Pulmonary artery endothelial cell (primary cell): ENCODE results near the gene PDF. TPM values are rescaled to one million over a fixed set of nuclear protein-coding genes. Genes with fewer than 3 reads are reported as not detected.

ENCODE experiments used
- DNase-seq: peaks from one replicate; pipeline ENCODE4 v3.0.0-alpha.2; 2011; ENCODE audit warnings: low read depth, low spot score
- total RNA-seq: library from RNA; depleted of rRNA; stranded (reverse); fragments of >200 nt; gene quantifications from 2 replicates; pipeline ENCODE4 v1.2.3, GENCODE V29; 2014

The PDF gene
- total RNA-seq, 1 donor from 2014 or later, result 16.0 TPM

DNA sequence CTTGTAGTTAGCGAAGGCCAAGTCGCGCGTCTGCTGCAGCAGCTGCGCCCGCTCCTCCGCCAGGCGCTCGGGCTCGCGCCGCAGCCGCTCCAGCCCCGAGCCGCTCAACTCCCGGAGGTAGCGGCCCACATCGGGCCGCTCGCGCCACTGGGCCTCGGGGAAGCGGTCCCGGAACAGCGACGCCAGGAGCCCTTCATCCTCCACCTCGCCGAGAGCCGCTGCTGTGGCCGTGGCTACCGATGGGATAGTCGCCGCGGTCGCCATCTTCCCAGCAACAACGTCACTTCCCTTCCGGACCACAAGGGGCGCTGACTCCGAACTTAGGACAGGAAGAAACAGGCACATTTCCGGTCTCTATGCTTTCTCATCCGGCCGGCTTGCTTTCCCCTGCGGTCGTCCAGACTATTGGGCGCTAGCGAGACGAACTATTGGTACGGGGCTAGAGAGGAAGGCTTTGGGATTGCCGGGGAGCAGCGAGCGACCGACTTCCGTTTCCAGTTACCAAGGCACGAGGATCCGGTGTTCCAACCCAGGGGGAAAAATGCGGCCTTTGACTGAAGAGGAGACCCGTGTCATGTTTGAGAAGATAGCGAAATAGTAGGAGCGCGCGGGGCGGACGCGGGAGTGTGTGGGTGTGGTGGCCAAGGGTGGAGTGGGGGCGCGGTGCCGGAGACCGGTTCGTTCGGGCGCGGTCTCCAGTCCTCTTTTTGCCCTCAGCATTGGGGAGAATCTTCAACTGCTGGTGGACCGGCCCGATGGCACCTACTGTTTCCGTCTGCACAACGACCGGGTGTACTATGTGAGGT lies 9.1 kb upstream of the PDF start, which contains the start of the genes COG8 and NIP7:
Gene COG8, minus strand, starts transcription at position 276 of the 806 bp plus-strand sequence. Its CDS starts 12 bp downstream, at position 264.
Gene NIP7, plus strand, starts transcription at position 484 of the 806 bp plus-strand sequence. Its CDS starts 58 bp downstream, at position 542.
- DNase-seq, result peak; percentile 96

DNA sequence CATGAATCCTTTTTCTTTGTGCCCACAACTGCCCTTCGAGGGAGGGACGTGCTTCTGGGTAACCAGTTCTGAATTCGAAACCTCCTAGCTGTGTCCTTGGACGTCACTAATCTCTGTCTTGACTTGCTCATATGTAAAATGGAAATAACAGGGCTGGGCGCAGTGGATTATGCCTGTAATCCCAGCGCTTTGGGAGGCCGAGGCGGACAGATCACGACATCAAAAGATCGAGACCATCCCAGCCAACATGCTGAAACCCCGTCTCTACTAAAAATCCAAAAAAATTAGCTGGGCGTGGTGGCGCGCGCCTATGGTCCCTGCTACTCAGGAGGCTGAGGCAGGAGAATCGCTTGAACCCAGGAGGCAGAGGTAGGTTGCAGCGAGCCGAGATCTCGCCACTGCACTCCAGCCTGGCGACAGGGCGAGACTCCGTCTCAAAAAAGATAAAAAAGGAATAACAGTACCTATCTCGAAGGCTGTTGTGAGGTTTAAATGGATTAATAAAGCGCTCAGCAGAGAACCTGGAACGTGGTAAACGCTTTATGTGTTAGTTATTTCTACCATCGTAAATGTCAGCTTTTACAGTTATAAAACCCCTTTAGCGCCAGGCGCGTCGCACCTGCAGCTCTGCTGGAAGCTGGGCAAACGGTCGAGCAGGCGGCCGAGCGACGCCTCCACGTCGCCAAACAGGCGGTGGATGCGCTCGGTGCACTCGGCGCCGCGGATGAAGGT lies 8.3 kb upstream of the PDF start:
- no peak for DNase-seq

DNA sequence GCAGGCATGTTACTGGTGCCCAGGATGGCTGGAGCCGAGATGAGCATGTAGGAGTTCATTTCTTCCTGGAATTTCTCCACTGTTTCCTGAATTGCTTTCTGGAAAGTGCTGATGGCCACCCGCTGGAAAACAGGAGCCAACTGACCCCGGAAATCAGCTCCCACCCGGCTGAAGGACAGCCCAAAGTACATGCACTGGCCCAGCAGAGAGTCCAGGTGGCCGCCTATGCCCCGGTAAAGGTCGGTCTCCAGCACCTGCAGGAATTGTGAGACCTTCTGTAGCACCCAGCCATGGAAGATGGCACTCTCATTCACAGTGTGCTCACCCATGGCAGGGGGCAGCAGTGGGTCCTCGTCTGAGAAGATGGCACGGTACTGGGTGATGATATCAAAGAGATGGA lies 4.3 kb upstream of the PDF start:
- DNase-seq, result no peak

DNA sequence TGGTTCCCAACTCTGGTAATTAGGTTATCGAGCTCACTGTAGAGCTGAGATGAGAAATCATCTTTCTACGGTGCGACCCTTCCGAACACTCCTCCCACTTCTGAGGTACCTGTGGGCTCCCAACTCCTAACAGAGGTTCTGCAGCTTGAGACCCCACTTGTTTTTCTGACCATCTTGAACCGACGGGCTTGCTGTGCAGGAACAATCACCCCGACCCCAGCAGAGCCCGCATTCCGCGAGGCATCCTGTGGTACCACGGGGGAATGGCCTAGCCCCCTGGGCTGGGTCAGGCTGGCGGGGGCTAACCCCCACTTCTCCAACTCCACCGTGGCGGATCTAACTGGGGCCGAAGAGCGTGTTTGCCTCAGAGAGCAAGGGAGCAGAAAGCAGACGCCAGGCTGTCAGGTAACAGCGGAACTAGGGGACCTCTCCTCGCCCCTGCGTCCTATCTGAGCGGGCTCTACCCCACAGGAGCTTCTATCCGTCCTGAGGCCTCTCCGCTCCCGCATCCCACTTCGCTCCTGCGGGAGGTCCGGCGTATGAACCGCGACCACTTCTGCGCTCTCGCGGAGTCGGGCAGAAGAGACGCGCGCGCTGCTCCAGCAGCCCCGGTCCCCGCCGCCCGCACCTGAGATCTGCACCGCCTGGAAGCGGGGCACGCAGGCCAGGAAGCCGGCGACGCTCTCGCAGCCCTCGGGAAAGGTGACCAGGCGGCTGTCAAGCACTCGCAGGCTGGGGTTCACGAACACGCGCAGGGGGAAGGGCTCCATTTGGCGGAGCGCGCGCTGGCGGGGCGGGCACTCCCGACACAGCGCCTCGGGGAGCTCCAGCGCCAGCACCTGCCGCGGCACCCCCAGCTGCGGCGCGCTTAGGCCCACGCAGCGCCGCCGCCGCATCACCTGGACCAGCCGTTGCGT lies 761 bp downstream of the PDF start:
- DNase-seq, result no peak

DNA sequence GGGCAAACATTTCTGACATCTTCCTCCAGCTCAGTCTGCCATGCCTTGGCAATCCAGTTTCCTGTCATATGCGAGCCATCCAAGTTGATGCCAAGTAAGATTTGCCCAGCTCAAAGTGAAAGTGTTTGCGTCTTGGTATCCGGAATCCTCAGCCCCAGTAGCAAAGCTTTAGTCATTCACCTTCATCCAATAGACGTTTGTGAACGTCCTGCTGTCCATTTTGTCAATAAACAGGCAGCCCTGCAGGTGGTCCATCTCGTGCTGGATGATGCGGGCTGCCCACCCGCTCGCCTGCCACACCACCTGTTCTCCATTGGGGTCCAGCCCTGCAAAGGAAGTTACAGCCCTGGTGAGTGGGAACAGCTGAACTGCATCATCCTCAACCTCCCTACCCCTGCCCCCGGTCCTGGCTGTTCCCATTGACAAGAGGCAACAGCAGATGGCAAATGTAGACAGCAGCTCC lies 1.5 kb downstream of the PDF start:
- DNase-seq, result peak; percentile 26

DNA sequence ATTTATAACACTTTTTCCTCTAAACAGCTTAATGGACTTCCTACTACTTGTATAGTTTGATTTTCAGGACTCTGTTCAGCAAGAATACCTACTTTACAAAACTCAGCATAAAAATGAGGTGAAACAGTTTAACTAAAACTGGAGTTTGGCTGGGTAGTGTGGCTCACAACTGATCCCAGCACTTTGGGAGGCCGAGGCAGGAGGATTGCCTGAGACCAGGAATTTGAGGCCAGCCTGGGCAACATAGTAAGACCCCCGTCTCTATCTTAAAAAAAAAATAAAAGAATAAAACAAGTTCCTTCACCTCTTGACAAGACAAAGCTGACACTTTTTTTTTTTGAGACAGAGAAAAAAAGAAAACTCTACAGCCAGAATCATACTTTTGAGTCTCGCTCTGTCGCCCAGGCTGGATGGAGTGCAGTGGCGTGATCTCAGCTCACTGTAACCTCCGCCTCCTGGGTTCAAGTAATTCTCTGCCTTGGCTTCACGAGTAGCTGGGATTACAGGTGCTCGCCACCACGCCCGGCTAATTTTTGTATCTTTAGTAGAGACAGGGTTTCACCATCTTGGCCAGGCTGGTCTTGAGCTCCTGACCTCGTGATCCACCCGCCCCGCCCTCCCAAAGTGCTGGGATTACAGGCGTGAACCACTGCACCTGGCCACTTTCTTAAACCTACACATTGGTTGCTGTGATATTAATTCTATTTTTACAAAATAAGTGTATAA lies 2.6 kb downstream of the PDF start:
- no peak for DNase-seq

DNA sequence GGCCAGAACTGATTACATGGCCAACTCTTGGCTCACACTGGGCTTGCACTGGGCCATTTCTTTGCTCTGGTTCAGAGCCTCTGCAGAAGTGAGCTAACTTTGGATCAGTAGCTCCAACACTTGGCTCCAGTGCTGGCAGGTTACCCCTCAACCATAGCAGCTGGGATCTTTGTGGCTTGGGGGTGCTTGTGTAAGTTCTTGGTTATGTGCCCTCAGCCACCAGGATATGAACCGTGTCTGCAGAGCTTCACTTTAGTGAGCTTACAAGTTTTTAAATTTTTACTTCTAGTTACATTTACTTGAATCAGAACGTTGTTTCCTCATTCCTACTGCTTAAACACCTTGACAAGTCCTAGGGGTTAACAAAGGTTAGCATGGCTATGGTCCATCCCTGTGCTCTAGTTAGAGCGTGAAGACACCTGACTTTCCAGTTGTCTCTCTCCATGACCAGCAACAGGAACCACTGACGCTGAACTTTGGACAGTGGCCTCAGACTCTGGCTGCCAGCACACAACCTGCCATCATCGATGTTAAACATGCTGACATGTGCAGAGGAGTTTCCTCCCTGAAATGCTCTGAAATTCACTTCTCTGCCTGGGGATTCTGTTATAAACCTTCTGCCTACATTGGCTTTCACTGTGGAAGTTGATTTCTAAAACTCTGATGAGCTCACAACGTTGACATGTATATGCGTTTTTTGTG lies 4.1 kb downstream of the PDF start:
- DNase-seq, result no peak

DNA sequence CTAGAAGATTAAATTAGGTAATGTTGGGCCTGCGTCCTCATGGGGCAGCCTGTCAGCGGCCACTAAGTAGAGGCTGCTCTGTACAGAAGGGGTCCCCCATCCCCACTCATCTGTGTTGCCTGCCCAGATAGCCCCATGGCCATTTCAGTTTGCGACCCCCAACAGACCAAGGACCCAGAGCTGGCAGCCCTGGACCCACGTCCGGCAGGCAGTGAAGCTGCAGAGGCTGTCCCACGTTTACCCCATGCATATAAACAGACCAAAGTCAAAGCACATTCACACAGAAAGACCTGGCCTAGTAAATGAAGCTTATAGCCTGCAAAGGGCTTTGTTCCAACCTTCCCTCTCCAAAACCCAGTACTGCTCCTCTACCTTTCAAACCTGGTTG lies 4.6 kb downstream of the PDF start:
- DNase-seq, result no peak

DNA sequence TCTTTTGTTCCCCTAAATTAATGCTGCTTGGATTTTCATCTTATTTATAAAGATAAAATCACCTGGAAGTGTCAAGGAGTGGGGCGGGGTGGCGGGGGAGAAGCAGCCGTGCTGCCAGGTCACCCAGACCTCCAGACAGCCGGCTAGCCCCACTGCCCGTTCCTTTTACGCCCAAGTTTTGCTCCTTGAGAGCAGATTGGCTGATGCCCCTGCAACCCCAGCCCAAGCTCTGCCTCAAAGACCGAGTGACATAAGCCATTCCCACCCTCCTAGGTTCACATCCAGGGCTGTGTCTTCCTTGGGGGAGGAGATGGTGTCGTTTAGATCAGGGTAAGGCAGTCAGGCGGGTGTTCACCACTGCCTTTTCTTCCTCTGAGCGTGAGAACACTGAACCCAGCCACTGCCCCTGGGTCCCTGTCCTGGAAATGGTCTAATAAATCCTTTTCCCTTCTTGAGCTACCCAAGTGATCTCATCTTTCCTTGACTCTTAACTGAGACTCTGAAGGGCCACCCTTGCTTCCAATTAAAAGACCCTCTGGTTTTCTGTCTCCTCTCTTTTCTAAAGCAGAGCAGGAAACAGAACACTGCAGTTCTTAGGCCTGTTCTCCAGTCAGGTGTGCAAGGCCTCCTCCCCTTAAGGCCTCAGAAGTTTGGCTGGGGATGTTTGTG lies 5.7 kb downstream of the PDF start:
- no peak for DNase-seq

DNA sequence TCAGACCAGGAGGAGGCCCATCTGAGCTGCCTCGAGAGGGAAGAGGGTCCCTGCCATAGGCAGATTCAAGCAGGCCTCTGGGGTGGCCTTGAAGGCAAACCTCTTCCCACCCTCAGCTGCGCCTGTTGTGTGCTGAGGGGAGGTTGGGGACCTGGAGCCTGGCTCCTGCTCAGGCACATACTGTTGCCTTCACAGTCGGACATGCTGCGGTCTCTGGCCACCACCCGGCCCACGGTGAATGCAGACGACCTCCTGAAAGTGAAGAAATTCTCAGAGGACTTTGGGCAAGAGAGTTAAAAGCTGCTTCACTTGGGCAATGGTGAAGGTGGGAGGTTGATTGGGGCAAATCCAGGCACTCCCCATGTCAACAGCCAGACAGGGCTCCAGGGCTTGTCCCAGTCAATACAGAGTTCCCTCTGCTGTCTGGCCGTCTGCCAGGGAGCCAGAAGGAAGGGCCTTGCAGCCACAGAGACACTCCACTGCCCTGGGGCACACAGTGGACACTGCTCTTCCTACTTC lies 6.3 kb downstream of the PDF start:
- DNase-seq, result no peak

DNA sequence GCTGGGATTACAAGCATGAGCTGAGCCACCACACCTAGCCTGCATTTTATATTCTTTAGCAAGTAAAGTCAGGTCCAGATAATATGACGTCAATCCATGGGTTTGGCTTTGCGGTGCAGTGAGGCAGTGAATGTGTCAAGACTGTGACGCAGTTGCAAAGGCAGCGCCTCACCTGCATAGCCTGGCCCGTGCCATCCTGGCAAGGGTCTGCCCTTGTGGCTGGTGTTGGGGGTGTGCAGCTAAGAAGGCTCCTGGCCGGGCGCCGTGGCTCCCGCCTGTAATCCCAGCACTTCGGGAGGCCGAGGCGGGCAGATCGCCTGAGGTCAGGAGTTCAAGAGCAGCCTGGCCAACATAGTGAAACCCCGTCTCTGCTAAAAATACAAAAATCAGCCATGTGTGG lies 7.0 kb downstream of the PDF start:
- DNase-seq, result no peak

DNA sequence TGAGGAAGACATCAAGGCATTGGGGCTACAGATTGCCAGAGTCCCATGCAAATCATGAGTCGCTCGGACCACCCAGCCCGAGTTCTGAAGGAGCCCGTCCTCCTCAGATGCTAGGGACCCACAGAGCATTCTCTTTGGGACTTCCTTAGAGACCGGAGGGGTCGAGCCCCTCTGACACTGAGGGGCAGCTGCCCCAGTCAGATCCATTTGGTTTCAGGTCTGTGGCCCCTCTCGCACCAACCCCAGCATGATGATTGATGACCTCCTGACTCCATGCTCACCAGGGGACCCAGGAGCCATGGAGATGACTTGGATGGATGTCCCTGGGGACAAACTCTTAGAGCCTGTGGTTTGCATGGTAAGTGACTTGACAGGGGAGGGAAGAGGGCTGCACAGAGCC lies 8.0 kb downstream of the PDF start:
- no peak for DNase-seq

DNA sequence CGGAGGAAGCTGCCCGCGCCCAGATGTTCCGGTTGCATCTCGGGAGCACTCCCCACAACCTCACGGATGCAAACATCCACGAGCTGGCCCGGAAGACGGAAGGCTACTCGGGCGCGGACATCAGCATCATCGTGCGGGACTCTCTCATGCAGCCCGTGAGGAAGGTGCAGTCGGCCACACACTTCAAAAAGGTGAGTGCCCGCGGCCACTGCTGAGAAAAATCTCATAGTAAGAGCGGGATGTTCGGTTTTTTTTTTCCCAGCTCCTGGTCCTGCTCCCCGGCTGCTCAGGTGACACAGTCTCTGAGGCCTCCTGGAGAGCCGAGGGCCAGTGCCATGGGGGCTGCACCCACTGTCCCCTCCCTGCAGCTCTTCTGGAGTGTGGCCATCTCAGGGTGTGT lies 9.3 kb downstream of the PDF start:
- no peak for DNase-seq

DNA sequence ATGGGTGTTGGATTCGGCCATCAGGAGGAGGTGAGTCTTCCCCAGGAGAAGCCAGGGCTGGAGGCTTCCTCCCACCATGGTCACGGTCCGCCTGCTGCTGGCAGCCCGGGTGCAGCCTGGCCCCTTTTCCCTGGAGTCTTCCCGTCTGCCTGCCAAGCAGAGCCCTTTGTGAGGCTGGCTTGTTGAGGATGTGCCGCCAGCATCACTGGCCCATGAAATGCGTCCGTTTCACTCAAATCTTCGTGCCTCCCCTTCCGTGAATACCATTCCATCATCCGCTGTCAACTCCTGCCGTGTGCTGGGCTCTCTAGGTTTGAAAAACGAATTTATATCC lies 9.7 kb downstream of the PDF start:
- no peak for DNase-seq

DNA sequence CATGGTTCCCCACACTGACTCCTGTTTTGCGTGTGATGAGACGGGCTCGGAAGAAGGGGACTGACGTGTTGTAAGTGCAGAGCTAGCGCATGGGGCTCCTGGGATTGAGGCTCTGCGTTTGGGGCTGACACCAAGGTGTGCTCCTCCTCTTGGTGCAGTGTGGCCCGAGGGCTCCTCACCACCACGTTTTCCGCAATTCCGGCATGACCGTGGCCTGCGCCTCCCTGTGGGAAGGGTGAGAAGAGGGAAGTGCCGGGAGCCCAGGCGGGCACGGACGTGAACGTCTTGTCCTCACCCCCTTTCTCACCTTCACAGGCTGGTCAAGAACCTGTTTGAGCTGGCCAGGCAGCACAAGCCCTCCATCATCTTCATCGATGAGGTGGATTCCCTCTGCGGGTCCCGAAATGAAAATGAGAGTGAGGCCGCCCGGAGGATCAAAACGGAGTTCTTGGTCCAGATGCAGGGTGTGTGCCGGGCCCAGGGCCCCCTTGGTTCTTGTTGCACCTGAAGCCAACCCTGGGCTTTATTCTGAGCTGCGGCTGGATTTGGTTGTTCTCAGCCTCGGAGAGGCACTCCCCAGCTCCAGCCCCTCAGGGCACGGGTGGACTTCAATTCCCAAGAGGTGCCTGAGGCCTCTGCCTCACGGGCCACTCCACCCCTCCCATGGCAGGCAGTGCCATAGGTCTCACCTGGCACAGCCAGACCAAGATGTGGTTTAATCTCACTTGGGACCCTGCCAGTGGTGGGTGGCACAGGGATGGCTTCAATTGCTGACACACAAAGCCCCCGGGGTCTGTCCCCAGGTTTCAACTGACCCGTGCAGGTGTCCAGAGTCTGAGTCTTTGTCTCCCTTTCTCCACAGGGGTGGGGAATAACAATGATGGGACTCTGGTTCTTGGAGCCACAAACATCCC lies 10.3 kb downstream of the PDF start:
- no peak for DNase-seq

DNA sequence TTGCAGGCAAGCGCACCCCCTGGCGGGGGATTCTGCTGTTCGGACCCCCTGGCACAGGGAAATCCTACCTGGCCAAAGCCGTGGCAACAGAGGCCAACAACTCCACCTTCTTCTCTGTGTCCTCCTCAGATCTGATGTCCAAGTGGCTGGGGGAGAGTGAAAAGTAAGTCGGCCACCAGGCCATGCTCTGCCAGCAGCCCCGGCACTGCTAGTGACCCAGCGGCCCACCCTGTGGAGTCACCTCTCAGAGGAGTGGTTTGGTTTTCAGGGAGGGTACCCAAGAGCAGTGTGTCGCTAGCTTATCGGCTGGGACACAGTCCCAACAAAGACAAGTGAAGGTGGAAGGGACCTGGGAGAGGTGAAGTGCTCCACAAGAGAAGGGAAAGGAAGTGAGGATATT lies 11.0 kb downstream of the PDF start:
- DNase-seq, result no peak

DNA sequence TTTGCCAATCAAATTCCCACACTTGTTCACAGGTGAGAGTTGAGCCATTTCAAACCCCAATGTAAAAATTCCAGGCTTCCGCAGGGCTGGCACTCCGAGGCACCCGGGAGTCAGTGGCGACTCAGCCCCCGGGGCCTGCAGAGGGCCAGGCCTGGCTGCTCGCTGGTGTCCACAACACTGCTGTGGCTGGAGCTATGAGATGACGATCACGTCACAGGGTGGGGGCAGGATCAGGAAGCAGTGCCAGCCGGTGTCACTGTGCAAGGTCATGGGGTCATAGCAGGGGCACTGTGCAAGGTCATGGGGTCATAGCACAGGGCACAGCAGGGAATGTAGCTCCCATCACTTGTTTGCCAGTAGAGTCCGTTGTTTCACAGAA lies 11.5 kb downstream of the PDF start:
- no peak for DNase-seq

DNA sequence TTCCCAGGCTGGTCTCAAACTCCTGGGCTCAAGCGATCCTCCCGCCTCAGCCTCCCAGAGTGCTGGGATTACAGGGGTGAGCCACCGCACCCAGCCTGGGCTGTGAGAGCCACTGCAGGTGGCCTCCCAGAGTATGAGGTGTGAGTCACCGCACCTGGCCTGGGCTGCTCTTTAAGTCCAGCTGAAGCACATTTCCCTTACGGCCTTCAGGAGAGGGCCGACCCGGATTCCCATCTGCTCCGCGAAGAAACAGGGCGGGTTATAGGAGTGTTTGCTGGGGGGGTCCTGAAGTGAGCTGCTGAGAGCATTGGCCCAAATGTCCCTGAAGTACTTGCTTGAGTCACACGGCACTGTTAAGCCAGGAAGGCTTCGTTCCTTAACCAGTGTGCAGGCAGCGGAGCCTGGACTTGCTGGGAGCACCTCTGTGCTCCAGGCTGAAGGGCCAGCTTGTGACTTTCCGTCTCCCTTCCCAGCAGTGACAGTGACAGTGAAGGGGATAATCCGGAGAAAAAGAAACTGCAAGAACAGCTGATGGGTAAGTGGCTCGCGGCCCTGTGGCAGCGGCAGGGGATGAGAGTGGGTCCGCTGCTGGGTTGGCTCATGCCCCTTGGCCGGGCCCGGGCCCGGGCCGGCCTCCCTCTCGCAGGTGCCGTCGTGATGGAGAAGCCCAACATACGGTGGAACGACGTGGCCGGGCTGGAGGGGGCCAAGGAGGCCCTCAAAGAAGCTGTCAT lies 12.0 kb downstream of the PDF start:
- no peak for DNase-seq
